Measurements from ENCODE around the gene OR13C4.
"Not testable (repeated sequence)": the region's sequence is repeated elsewhere in the genome, so short reads cannot be mapped to it uniquely, and the experiment has no call there.

The OR13C4 gene

GRCh38 chr9:104527109-104527508 lies at the start of gene OR13C4:
Gene OR13C4, minus strand, starts transcription at chr9:104527209. Its CDS starts 0 bp downstream, at chr9:104527209.
- no peak within 1 kb of the TSS for H3K4me3 Mint-ChIP-seq
- H3K4me1 Mint-ChIP-seq (ENCODE audit: low read depth), result no peaks in the 10 kb centered on the region
- no peak within 1 kb of the TSS for H3K27ac Mint-ChIP-seq
- H3K9me3 Mint-ChIP-seq, result peaks cover 9% of the 10 kb centered on the region
- no peaks in the 10 kb centered on the region for H3K36me3 Mint-ChIP-seq (ENCODE audit: low read depth)
- H3K27me3 Mint-ChIP-seq, result no peaks in the 10 kb centered on the region
- intact Hi-C loops (cut with micrococcal nuclease), result no loop called here

- peaks cover 23% of the 10 kb centered on the region for H3K9me3 Mint-ChIP-seq
- intact Hi-C loops (cut with micrococcal nuclease), result no loop called here
- H3K27me3 Mint-ChIP-seq, result no peaks in the 10 kb centered on the region
Measured at GRCh38 chr9:104575456-104575855, 48.4 kb upstream of the OR13C4 start.

GRCh38 chr9:104572612-104573011 lies 45.6 kb upstream of the OR13C4 start:
- Mint-ChIP-seq H3K27ac (no peak overlapping the region), H3K4me1 (ENCODE audit: low read depth) (no peaks in the 10 kb centered on the region), H3K36me3 (ENCODE audit: low read depth) (no peaks in the 10 kb centered on the region), H3K27me3 (no peaks in the 10 kb centered on the region), H3K9me3 (peaks cover 38% of the 10 kb centered on the region), H3K4me3 (no peak overlapping the region)
- intact Hi-C loops (cut with micrococcal nuclease), result no loop called here

More at GRCh38 chr9:104575456-104575855, 48.4 kb upstream of the OR13C4 start:
- Mint-ChIP-seq H3K4me1 (ENCODE audit: low read depth) (no peaks in the 10 kb centered on the region), H3K4me3 (no peak overlapping the region), H3K27ac (no peak overlapping the region), H3K36me3 (ENCODE audit: low read depth) (no peaks in the 10 kb centered on the region)

GRCh38 chr9:104568868-104569267 lies 41.9 kb upstream of the OR13C4 start, which contains the start of gene OR13C8:
Gene OR13C8, plus strand, starts transcription at chr9:104569168. Its CDS starts 0 bp downstream, at chr9:104569168.
- intact Hi-C loops (cut with micrococcal nuclease), result no loop called here
- no peak within 1 kb of the TSS for H3K4me3 Mint-ChIP-seq
- no peaks in the 10 kb centered on the region for H3K36me3 Mint-ChIP-seq (ENCODE audit: low read depth)
- no peak within 1 kb of the TSS for H3K27ac Mint-ChIP-seq
- no peaks in the 10 kb centered on the region for H3K4me1 Mint-ChIP-seq (ENCODE audit: low read depth)
- no peaks in the 10 kb centered on the region for H3K27me3 Mint-ChIP-seq
- H3K9me3 Mint-ChIP-seq, result peaks cover 38% of the 10 kb centered on the region

- Mint-ChIP-seq H3K9me3 (peaks cover 13% of the 10 kb centered on the region), H3K27me3 (no peaks in the 10 kb centered on the region), H3K4me1 (ENCODE audit: low read depth) (no peaks in the 10 kb centered on the region), H3K36me3 (ENCODE audit: low read depth) (no peaks in the 10 kb centered on the region), H3K4me3 (no peak overlapping the region), H3K27ac (no peak overlapping the region)
- intact Hi-C loops (cut with micrococcal nuclease), result no loop called here
Measured at GRCh38 chr9:104564358-104564757, 37.3 kb upstream of the OR13C4 start.

DNA sequence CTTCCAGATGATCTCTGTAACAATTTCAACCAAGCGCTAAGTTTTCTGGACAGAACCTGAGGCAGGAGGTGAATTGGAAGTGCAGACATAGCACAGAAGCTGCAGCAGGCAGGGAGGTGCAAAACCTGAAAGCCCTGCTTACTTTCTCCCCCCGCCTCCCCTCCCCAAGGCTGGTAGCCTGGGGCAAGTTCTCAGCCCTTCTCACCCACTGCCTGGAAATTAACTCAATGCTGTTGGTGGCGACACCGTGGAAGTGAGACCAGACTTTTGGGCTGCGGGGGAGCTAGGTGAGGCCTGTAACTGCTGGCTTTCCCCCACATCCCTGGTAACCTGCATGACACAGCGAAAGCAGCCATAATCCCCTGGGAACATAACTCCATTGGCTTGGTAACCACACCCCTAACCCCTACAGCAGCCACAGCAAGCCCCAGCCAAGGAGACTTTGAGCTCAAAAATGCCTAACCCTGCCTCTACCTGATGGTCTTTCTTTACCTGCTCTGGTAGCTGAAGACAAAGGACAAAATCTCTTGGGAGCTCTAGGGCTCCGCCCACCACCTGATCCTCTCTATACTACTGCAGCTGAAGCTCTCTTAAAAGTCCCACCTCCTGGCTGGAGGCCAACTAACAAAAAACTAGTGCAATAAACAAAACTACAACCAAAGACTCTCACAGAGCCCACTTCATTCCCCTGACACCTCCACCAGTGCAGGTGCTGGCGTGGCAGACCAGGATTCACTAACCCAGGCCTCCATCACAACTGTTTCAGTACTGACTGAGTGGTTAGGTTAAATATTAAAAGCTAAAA lies 30.0 kb upstream of the OR13C4 start:
- H3K27me3 Mint-ChIP-seq, result no peaks in the 10 kb centered on the region
- no peaks in the 10 kb centered on the region for H3K4me1 Mint-ChIP-seq (ENCODE audit: low read depth)
- no peaks in the 10 kb centered on the region for H3K36me3 Mint-ChIP-seq (ENCODE audit: low read depth)
- peaks cover 40% of the 10 kb centered on the region for H3K9me3 Mint-ChIP-seq
- no peak overlapping the region for H3K27ac Mint-ChIP-seq
- intact Hi-C loops (cut with micrococcal nuclease), result no loop called here
- no peak overlapping the region for H3K4me3 Mint-ChIP-seq

DNA sequence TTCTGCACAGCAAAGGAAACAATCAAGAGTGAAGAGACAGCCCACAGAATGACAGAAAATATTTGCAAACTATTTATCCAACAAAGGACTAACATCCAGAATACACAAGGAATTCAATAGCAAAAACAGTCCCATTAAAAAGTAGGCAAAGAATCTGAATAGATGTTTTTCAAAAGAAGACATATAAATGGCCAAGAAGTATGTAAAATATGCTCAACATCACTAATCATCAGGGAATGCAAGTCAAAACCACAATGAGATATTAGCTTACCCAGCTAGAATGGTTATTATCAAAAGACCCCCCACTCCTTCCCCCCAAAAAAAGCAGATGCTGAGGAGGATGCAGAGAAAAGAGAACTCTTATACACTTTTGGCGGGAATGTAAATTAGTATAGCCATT lies 28.5 kb upstream of the OR13C4 start:
- peaks cover 40% of the 10 kb centered on the region for H3K9me3 Mint-ChIP-seq
- H3K4me1 Mint-ChIP-seq (ENCODE audit: low read depth), result no peaks in the 10 kb centered on the region
- no peak overlapping the region for H3K4me3 Mint-ChIP-seq
- H3K27ac Mint-ChIP-seq, result no peak overlapping the region
- no peaks in the 10 kb centered on the region for H3K36me3 Mint-ChIP-seq (ENCODE audit: low read depth)
- no peaks in the 10 kb centered on the region for H3K27me3 Mint-ChIP-seq
- intact Hi-C loops (cut with micrococcal nuclease), result no loop called here

DNA sequence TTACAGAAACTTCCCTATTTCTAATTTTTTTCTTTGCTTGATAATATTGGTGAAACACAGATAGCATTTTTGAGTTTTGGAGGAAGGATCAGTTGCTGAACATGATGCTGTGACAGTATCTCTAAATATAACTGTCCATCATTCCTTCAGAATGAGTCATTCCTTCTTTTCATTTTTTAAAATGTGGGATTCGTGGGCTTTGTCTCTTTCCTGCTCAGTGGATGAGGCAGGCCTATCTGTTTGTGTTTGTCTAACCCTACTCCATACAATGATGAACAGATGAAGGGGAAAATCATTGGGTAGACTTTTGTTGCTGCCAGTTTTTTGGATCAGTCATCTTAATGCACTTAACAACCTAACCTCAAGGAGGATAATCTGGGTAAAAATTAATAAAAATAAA lies 26.3 kb upstream of the OR13C4 start:
- Mint-ChIP-seq H3K27ac (no peak overlapping the region), H3K4me1 (ENCODE audit: low read depth) (no peaks in the 10 kb centered on the region), H3K27me3 (no peaks in the 10 kb centered on the region), H3K9me3 (peaks cover 21% of the 10 kb centered on the region), H3K4me3 (no peak overlapping the region), H3K36me3 (ENCODE audit: low read depth) (no peaks in the 10 kb centered on the region)
- intact Hi-C loops (cut with micrococcal nuclease), result no loop called here

DNA sequence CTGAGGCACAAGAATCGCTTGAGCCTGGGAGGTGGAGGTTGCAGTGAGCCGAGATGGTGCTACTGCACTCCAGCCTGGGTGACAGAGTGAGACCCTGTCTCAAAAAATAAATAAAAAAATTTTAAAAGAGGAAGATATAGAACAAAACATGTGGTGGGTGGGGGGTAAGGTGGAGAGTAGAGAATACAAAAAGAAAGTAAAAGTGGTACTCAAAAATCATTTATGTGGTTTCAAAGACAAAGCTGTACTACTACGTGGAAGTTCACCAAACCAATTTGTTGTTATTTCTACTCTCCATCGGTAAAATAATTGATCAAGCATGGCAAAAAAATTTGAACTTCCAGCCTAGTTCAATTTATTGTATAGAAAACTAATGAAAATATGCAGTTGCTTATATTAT lies 17.6 kb upstream of the OR13C4 start:
- intact Hi-C loops (cut with micrococcal nuclease), result no loop called here
- no peaks in the 10 kb centered on the region for H3K36me3 Mint-ChIP-seq (ENCODE audit: low read depth)
- no peak overlapping the region for H3K4me3 Mint-ChIP-seq
- no peaks in the 10 kb centered on the region for H3K4me1 Mint-ChIP-seq (ENCODE audit: low read depth)
- H3K9me3 Mint-ChIP-seq, result no peaks in the 10 kb centered on the region
- no peak overlapping the region for H3K27ac Mint-ChIP-seq
- H3K27me3 Mint-ChIP-seq, result no peaks in the 10 kb centered on the region

DNA sequence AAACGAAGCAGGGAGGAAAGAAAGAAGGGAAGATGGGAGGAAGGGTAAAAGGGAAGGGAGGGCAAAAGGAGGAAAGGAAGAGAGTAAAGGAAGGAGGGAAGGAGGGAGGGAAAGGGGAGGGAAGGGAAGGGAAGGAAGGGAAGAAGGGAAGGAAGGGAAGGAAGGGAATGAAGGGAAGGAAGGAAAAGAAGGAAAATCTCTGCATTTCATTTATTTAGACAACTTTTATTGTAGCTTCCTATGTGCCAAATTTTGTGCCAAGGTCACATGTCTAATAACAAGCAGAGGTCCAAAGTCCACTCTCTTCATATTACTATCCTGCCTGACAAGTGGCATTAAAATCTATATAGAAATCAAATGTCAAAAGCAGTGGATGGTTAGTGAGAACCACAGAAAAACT lies 12.3 kb upstream of the OR13C4 start:
- no peaks in the 10 kb centered on the region for H3K4me1 Mint-ChIP-seq (ENCODE audit: low read depth)
- intact Hi-C loops (cut with micrococcal nuclease), result no loop called here
- no peak overlapping the region for H3K27ac Mint-ChIP-seq
- H3K36me3 Mint-ChIP-seq (ENCODE audit: low read depth), result no peaks in the 10 kb centered on the region
- H3K9me3 Mint-ChIP-seq, result no peaks in the 10 kb centered on the region
- H3K27me3 Mint-ChIP-seq, result no peaks in the 10 kb centered on the region
- no peak overlapping the region for H3K4me3 Mint-ChIP-seq

DNA sequence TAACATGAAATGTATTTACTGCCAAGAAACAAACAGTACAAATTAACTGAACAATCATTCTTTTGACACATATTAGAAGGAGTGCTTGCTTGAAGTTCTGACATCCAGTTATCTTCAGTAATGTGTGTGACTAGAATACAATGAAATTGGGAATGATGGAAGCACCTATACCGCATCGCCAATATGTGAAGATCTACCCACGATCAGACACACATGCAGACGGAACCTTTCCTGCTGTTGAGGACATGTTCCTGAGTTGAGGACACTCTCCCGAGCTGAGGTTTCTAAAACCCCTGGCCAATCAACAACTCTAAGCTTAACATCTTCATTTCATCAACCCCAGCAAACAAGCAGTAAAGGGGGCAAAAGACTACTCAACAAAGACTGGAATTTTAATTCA lies 9.7 kb upstream of the OR13C4 start, which contains the start of gene OR13C3:
Gene OR13C3, minus strand, starts transcription at position 101 of the 400 bp plus-strand sequence. CDS start 133 bp downstream, outside the sequence.
- Mint-ChIP-seq H3K4me3 (no peak within 1 kb of the TSS), H3K27ac (no peak within 1 kb of the TSS), H3K9me3 (no peaks in the 10 kb centered on the region), H3K4me1 (ENCODE audit: low read depth) (no peaks in the 10 kb centered on the region), H3K27me3 (no peaks in the 10 kb centered on the region), H3K36me3 (ENCODE audit: low read depth) (no peaks in the 10 kb centered on the region)
- intact Hi-C loops (cut with micrococcal nuclease), result no loop called here

DNA sequence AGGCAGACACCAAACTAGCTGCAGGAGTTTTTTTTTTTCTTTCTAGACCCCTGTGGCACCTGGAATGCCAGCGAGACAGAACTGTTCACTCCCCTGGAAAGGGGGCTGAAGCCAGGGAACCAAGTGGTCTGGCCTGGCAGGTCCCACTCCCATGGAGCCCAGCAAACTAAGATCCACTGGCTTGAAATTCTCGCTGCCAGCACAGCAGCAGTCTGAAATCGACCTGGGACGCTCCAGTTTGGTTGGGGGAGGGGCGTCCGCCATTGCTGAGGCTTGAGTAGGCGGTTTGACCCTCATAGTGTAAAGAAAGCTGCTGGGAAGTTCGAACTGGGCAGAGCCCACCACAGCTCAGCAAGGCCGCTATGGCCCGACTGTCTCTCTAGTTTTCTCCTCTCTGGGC lies 6.8 kb downstream of the OR13C4 start:
- H3K27ac Mint-ChIP-seq; H3K4me1 Mint-ChIP-seq (ENCODE audit: low read depth); H3K27me3 Mint-ChIP-seq; H3K9me3 Mint-ChIP-seq; intact Hi-C loops (cut with micrococcal nuclease); H3K4me3 Mint-ChIP-seq; H3K36me3 Mint-ChIP-seq (ENCODE audit: low read depth): not testable (repeated sequence)

GRCh38 chr9:104514901-104515300 lies 12.1 kb downstream of the OR13C4 start:
- H3K36me3 Mint-ChIP-seq (ENCODE audit: low read depth), result no peaks in the 10 kb centered on the region
- H3K4me1 Mint-ChIP-seq (ENCODE audit: low read depth), result no peaks in the 10 kb centered on the region
- H3K4me3 Mint-ChIP-seq, result no peak overlapping the region
- no peaks in the 10 kb centered on the region for H3K27me3 Mint-ChIP-seq
- intact Hi-C loops (cut with micrococcal nuclease), result no loop called here
- H3K9me3 Mint-ChIP-seq, result no peaks in the 10 kb centered on the region
- no peak overlapping the region for H3K27ac Mint-ChIP-seq

DNA sequence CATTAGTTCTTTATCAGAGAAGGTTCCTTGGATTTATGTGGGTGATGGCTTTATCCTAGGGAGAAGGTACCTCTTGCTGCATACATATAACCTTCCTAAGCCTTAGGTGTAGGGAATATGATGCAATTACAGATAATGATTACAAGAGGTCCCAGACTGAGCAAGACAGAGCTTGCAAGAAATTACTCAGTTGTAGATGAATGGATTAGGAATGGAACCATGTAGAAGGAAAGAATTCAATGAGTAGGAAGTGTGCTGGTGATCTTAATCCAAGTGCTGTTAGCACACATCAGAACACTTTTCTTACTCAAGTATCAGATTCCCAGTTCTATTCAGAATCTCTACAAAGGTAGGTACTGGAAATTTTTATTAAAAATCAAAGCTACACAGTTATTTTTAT lies 20.4 kb downstream of the OR13C4 start:
- H3K36me3 Mint-ChIP-seq (ENCODE audit: low read depth), result no peaks in the 10 kb centered on the region
- H3K4me3 Mint-ChIP-seq, result no peak overlapping the region
- intact Hi-C loops (cut with micrococcal nuclease), result no loop called here
- no peak overlapping the region for H3K27ac Mint-ChIP-seq
- H3K9me3 Mint-ChIP-seq, result no peaks in the 10 kb centered on the region
- no peaks in the 10 kb centered on the region for H3K27me3 Mint-ChIP-seq
- no peaks in the 10 kb centered on the region for H3K4me1 Mint-ChIP-seq (ENCODE audit: low read depth)

DNA sequence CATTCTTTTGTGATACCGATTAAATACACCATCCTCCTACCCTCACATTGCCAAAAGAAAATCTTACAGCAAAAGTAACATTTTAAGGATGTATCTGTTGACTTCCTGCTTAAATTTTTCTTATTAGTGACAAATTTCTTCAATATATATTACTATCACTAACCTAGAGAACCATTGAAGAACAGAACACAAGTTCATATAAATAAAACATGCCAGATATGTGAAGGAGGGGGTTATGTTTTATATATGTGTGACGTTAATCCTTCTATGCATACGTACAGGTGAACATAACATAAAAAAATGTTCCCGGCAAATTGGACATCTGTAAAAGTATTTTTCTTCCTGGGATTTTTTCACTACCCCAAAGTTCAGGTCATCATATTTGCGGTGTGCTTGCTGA lies 23.0 kb downstream of the OR13C4 start, which contains the start of gene OR13F1:
Gene OR13F1, plus strand, starts transcription at position 301 of the 400 bp plus-strand sequence. Its CDS starts 0 bp downstream, at position 301.
- H3K4me1 Mint-ChIP-seq (ENCODE audit: low read depth), result no peaks in the 10 kb centered on the region
- no peak within 1 kb of the TSS for H3K4me3 Mint-ChIP-seq
- intact Hi-C loops (cut with micrococcal nuclease), result no loop called here
- H3K27ac Mint-ChIP-seq, result no peak within 1 kb of the TSS
- H3K27me3 Mint-ChIP-seq, result no peaks in the 10 kb centered on the region
- no peaks in the 10 kb centered on the region for H3K9me3 Mint-ChIP-seq
- H3K36me3 Mint-ChIP-seq (ENCODE audit: low read depth), result no peaks in the 10 kb centered on the region

All from dendritic cell treated with granulocyte-macrophage colony-stimulating factor and Interleukin-4, amounts not matched to agents 40 ng/mL and 50 ng/mL, for 4 days (primary cell).